ENCODE data around the gene VSTM1.

Gene VSTM1

DNA sequence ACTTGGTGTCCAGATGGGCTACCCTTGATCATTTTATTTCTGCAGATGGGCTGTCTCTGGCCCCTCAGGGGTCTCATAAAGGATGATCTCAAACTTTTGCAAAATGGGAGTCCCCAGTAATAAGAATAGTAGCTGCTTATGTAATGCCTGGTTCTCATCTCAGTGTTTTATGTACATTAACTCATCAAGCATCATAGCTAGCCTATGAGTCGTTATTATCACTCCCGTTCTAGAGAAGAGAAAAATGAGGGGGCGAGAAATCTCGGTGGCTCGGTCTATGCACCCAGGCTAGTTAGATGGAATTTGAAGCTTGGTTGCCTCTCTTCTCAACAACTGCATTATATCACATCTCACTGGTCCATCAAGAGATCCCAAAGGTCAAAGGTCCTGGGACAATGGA lies 68.9 kb downstream of the VSTM1 start:
- Histone ChIP-seq H3K27me3 (ENCODE audit: insufficient read depth, poor library complexity, severe bottlenecking) (peaks cover 8% of the 10 kb centered on the region), H3K36me3 (ENCODE audit: low read depth) (no peaks in the 10 kb centered on the region), H3K4me3 (ENCODE audit: severe bottlenecking) (no peak overlapping the region), H3K9me3 (ENCODE audit: severe bottlenecking) (no peaks in the 10 kb centered on the region), H3K4me1 (ENCODE audit: insufficient read depth, poor library complexity, severe bottlenecking) (no peaks in the 10 kb centered on the region), H3K27ac (ENCODE audit: poor library complexity, severe bottlenecking) (no peak overlapping the region)
- TF ChIP-seq, protein P1, sequence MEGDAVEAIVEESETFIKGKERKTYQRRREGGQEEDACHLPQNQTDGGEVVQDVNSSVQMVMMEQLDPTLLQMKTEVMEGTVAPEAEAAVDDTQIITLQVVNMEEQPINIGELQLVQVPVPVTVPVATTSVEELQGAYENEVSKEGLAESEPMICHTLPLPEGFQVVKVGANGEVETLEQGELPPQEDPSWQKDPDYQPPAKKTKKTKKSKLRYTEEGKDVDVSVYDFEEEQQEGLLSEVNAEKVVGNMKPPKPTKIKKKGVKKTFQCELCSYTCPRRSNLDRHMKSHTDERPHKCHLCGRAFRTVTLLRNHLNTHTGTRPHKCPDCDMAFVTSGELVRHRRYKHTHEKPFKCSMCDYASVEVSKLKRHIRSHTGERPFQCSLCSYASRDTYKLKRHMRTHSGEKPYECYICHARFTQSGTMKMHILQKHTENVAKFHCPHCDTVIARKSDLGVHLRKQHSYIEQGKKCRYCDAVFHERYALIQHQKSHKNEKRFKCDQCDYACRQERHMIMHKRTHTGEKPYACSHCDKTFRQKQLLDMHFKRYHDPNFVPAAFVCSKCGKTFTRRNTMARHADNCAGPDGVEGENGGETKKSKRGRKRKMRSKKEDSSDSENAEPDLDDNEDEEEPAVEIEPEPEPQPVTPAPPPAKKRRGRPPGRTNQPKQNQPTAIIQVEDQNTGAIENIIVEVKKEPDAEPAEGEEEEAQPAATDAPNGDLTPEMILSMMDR (IDR thresholded peaks at IDR 0.05; ENCODE audit: poor library complexity, severe bottlenecking), result no peak
- ATAC-seq (ENCODE audit: low read depth) (no peak), DNase-seq (ENCODE audit: low spot score) (no peak)

DNA sequence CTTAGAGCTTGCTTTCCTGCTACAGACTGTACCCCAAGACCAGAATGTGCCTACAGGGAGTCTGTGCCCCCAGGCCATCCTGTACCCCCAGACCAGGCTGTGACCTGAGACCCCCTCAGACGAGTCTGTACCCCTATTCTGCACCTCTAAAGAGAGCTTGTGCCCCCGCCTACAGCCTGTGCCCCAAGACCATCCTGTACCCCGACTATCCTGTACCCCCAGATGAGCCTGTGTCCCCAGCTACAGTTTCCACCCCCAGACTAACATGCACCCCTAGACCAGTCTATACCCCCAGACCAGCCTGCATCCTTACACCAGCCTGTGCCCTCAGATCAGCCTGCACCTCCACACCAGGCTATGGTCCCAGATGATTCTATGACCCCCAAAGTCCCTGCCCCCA lies 70.2 kb downstream of the VSTM1 start:
- peaks cover 8% of the 10 kb centered on the region for H3K27me3 ChIP-seq (ENCODE audit: insufficient read depth, poor library complexity, severe bottlenecking)
- ATAC-seq (ENCODE audit: low read depth), result no peak
- H3K27ac ChIP-seq (ENCODE audit: poor library complexity, severe bottlenecking), result no peak overlapping the region
- TF ChIP-seq, protein P1 (IDR thresholded peaks at IDR 0.05; ENCODE audit: poor library complexity, severe bottlenecking), result no peak
- no peak for DNase-seq (ENCODE audit: low spot score)
- no peaks in the 10 kb centered on the region for H3K4me1 ChIP-seq (ENCODE audit: insufficient read depth, poor library complexity, severe bottlenecking)
- H3K9me3 ChIP-seq (ENCODE audit: severe bottlenecking), result no peaks in the 10 kb centered on the region
- no peaks in the 10 kb centered on the region for H3K36me3 ChIP-seq (ENCODE audit: low read depth)
- H3K4me3 ChIP-seq (ENCODE audit: severe bottlenecking), result no peak overlapping the region

DNA sequence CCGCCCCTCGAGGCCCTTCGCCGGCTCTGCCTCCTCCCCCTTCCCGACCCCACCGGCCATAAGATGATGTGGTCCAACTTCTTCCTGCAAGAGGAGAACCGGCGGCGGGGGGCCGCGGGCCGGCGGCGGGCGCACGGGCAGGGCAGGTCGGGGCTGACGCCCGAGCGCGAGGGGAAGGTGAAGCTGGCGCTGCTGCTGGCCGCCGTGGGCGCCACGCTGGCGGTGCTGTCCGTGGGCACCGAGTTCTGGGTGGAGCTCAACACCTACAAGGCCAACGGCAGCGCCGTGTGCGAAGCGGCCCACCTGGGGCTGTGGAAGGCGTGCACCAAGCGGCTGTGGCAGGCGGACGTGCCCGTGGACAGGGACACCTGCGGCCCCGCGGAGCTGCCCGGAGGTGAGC lies 70.9 kb downstream of the VSTM1 start:
- Histone ChIP-seq H3K36me3 (ENCODE audit: low read depth) (no peaks in the 10 kb centered on the region), H3K9me3 (ENCODE audit: severe bottlenecking) (no peaks in the 10 kb centered on the region), H3K4me3 (ENCODE audit: severe bottlenecking) (no peak overlapping the region), H3K27ac (ENCODE audit: poor library complexity, severe bottlenecking) (no peak overlapping the region), H3K27me3 (ENCODE audit: insufficient read depth, poor library complexity, severe bottlenecking) (peaks cover 8% of the 10 kb centered on the region), H3K4me1 (ENCODE audit: insufficient read depth, poor library complexity, severe bottlenecking) (no peaks in the 10 kb centered on the region)
- ATAC-seq (ENCODE audit: low read depth) (no peak), DNase-seq (ENCODE audit: low spot score) (no peak)
- TF ChIP-seq, protein P1 (IDR thresholded peaks at IDR 0.05; ENCODE audit: poor library complexity, severe bottlenecking), result no peak

DNA sequence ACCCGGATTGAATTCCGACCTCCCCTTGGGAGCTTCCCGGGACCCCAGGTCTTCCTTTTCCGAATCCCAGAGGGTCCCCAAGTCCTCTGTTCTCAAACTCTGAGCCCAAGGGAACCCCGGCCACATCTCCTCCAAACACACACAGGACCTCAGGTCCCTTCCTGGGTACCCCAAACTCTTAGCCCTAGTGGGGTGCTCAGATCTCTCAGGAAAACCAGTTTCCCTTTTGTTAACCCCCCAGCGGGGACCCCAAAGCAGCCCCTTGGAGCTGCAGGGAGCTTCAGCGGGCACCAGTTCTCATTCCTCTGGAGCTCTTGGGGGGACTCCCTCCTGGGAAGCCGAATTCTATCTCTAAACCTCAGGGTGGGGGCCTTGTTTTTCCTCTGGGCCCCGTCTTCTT lies 71.5 kb downstream of the VSTM1 start:
- H3K9me3 ChIP-seq (ENCODE audit: severe bottlenecking), result no peaks in the 10 kb centered on the region
- DNase-seq (ENCODE audit: low spot score), result no peak
- H3K27me3 ChIP-seq (ENCODE audit: insufficient read depth, poor library complexity, severe bottlenecking), result peaks cover 8% of the 10 kb centered on the region

More for the DNA sequence above, 71.5 kb downstream of the VSTM1 start:
- no peaks in the 10 kb centered on the region for H3K4me1 ChIP-seq (ENCODE audit: insufficient read depth, poor library complexity, severe bottlenecking)
- H3K27ac ChIP-seq (ENCODE audit: poor library complexity, severe bottlenecking), result no peak overlapping the region
- no peak overlapping the region for H3K4me3 ChIP-seq (ENCODE audit: severe bottlenecking)
- no peak for ATAC-seq (ENCODE audit: low read depth)
- H3K36me3 ChIP-seq (ENCODE audit: low read depth), result no peaks in the 10 kb centered on the region
- TF ChIP-seq, protein P1 (IDR thresholded peaks at IDR 0.05; ENCODE audit: poor library complexity, severe bottlenecking), result no peak

Data from RWPE2 (cell line).